ENCODE results near the gene THRAP3.
"Not testable (repeated sequence)": the region's sequence is repeated elsewhere in the genome, so short reads cannot be mapped to it uniquely, and the experiment has no call there.

THRAP3 gene

GRCh38 chr1:36207339-36207738 lies 16.9 kb upstream of the THRAP3 start:
- Histone ChIP-seq H3K4me1 (ENCODE audit: control insufficient read depth, insufficient read depth, low read length, poor library complexity, severe bottlenecking) (no peaks in the 10 kb centered on the region), H3K27ac (ENCODE audit: insufficient read depth, low read length, poor library complexity, severe bottlenecking) (no peak overlapping the region), H3K36me3 (ENCODE audit: control insufficient read depth, insufficient read depth, low read length) (no peaks in the 10 kb centered on the region), H3K9me3 (ENCODE audit: control insufficient read depth, low read length) (no peaks in the 10 kb centered on the region), H3K27me3 (replicated peaks; ENCODE audit: control insufficient read depth, insufficient read depth, low read length, poor library complexity, severe bottlenecking) (no peaks in the 10 kb centered on the region), H3K4me3 (ENCODE audit: insufficient read depth, low read depth, low read length, poor library complexity, severe bottlenecking) (no peak overlapping the region)
- DNase-seq: no peak

- no peak for DNase-seq
- Histone ChIP-seq H3K27me3 (replicated peaks; ENCODE audit: control insufficient read depth, insufficient read depth, low read length, poor library complexity, severe bottlenecking) (no peaks in the 10 kb centered on the region), H3K36me3 (ENCODE audit: control insufficient read depth, insufficient read depth, low read length) (no peaks in the 10 kb centered on the region), H3K4me1 (ENCODE audit: control insufficient read depth, insufficient read depth, low read length, poor library complexity, severe bottlenecking) (no peaks in the 10 kb centered on the region), H3K27ac (ENCODE audit: insufficient read depth, low read length, poor library complexity, severe bottlenecking) (no peak overlapping the region), H3K9me3 (ENCODE audit: control insufficient read depth, low read length) (no peaks in the 10 kb centered on the region), H3K4me3 (ENCODE audit: insufficient read depth, low read depth, low read length, poor library complexity, severe bottlenecking) (no peak overlapping the region)
Observed at GRCh38 chr1:36208978-36209703, 15.1 kb upstream of the THRAP3 start.

GRCh38 chr1:36211307-36211706 lies 12.9 kb upstream of the THRAP3 start:
- H3K4me1 ChIP-seq (ENCODE audit: control insufficient read depth, insufficient read depth, low read length, poor library complexity, severe bottlenecking): no peaks in the 10 kb centered on the region
- no peak for DNase-seq
- no peaks in the 10 kb centered on the region for H3K9me3 ChIP-seq (ENCODE audit: control insufficient read depth, low read length)
- no peaks in the 10 kb centered on the region for H3K27me3 ChIP-seq (replicated peaks; ENCODE audit: control insufficient read depth, insufficient read depth, low read length, poor library complexity, severe bottlenecking)
- no peaks in the 10 kb centered on the region for H3K36me3 ChIP-seq (ENCODE audit: control insufficient read depth, insufficient read depth, low read length)
- H3K27ac ChIP-seq (ENCODE audit: insufficient read depth, low read length, poor library complexity, severe bottlenecking): no peak overlapping the region
- H3K4me3 ChIP-seq (ENCODE audit: insufficient read depth, low read depth, low read length, poor library complexity, severe bottlenecking): no peak overlapping the region

DNA sequence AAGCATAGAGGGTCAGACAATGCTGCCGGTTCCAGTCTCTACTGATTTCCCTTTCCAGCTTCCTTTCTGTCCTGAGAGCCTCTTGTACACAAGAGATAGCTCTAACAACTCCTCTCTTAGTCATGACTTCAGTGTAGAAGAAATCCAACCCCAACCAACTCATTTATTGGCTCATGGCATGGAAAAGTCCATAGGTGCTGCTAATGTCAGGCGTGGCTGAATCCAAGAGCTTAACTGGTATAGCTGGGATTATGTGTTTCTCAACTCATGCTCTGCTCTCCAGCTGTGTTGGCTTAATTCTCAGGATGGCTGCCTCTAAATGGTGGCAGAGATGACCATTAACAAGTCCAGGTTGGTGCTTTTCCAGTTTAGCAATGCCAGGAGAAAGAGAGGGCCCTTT lies 12.4 kb upstream of the THRAP3 start:
- Histone ChIP-seq H3K27ac (ENCODE audit: insufficient read depth, low read length, poor library complexity, severe bottlenecking) (no peak overlapping the region), H3K27me3 (replicated peaks; ENCODE audit: control insufficient read depth, insufficient read depth, low read length, poor library complexity, severe bottlenecking) (no peaks in the 10 kb centered on the region), H3K9me3 (ENCODE audit: control insufficient read depth, low read length) (no peaks in the 10 kb centered on the region), H3K36me3 (ENCODE audit: control insufficient read depth, insufficient read depth, low read length) (no peaks in the 10 kb centered on the region), H3K4me1 (ENCODE audit: control insufficient read depth, insufficient read depth, low read length, poor library complexity, severe bottlenecking) (no peaks in the 10 kb centered on the region), H3K4me3 (ENCODE audit: insufficient read depth, low read depth, low read length, poor library complexity, severe bottlenecking) (no peak overlapping the region)
- DNase-seq: no peak

- no peak overlapping the region for H3K27ac ChIP-seq (ENCODE audit: insufficient read depth, low read length, poor library complexity, severe bottlenecking)
- no peak overlapping the region for H3K4me3 ChIP-seq (ENCODE audit: insufficient read depth, low read depth, low read length, poor library complexity, severe bottlenecking)
- H3K36me3 ChIP-seq (ENCODE audit: control insufficient read depth, insufficient read depth, low read length): no peaks in the 10 kb centered on the region
- no peaks in the 10 kb centered on the region for H3K27me3 ChIP-seq (replicated peaks; ENCODE audit: control insufficient read depth, insufficient read depth, low read length, poor library complexity, severe bottlenecking)
- H3K4me1 ChIP-seq (ENCODE audit: control insufficient read depth, insufficient read depth, low read length, poor library complexity, severe bottlenecking): no peaks in the 10 kb centered on the region
- no peaks in the 10 kb centered on the region for H3K9me3 ChIP-seq (ENCODE audit: control insufficient read depth, low read length)
- DNase-seq: no peak
Observed at GRCh38 chr1:36212782-36213181, 11.5 kb upstream of the THRAP3 start.

DNA sequence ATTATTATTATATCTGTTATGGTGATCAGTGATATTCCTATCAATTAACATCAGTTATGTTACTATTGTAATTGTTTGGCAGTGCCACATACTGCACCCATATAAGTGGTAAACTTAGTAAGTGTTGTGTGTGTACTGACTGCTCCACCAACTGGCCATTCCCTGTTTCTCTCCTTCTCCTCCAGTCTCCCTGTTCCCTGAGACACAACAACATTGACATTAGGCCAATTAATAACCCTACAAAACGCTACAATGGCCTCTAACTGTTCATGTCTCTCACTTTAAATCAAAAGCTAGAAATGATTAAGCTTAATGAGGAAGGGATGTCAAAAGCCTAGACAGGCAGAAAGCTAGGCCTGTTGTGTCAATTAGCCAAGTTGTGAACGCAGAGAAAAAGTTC lies 6.6 kb upstream of the THRAP3 start:
- H3K9me3 ChIP-seq (ENCODE audit: control insufficient read depth, low read length): no peaks in the 10 kb centered on the region
- no peak overlapping the region for H3K4me3 ChIP-seq (ENCODE audit: insufficient read depth, low read depth, low read length, poor library complexity, severe bottlenecking)
- H3K27ac ChIP-seq (ENCODE audit: insufficient read depth, low read length, poor library complexity, severe bottlenecking): no peak overlapping the region
- H3K4me1 ChIP-seq (ENCODE audit: control insufficient read depth, insufficient read depth, low read length, poor library complexity, severe bottlenecking): peaks cover 3% of the 10 kb centered on the region
- no peaks in the 10 kb centered on the region for H3K36me3 ChIP-seq (ENCODE audit: control insufficient read depth, insufficient read depth, low read length)
- DNase-seq: no peak
- H3K27me3 ChIP-seq (replicated peaks; ENCODE audit: control insufficient read depth, insufficient read depth, low read length, poor library complexity, severe bottlenecking): no peaks in the 10 kb centered on the region

GRCh38 chr1:36221901-36222300 lies 2.3 kb upstream of the THRAP3 start:
- not testable (repeated sequence) for H3K4me3 ChIP-seq (ENCODE audit: insufficient read depth, low read depth, low read length, poor library complexity, severe bottlenecking); H3K27me3 ChIP-seq (replicated peaks; ENCODE audit: control insufficient read depth, insufficient read depth, low read length, poor library complexity, severe bottlenecking); H3K36me3 ChIP-seq (ENCODE audit: control insufficient read depth, insufficient read depth, low read length); H3K9me3 ChIP-seq (ENCODE audit: control insufficient read depth, low read length); H3K27ac ChIP-seq (ENCODE audit: insufficient read depth, low read length, poor library complexity, severe bottlenecking); DNase-seq
- H3K4me1 ChIP-seq (ENCODE audit: control insufficient read depth, insufficient read depth, low read length, poor library complexity, severe bottlenecking): peaks cover 32% of the 10 kb centered on the region

DNA sequence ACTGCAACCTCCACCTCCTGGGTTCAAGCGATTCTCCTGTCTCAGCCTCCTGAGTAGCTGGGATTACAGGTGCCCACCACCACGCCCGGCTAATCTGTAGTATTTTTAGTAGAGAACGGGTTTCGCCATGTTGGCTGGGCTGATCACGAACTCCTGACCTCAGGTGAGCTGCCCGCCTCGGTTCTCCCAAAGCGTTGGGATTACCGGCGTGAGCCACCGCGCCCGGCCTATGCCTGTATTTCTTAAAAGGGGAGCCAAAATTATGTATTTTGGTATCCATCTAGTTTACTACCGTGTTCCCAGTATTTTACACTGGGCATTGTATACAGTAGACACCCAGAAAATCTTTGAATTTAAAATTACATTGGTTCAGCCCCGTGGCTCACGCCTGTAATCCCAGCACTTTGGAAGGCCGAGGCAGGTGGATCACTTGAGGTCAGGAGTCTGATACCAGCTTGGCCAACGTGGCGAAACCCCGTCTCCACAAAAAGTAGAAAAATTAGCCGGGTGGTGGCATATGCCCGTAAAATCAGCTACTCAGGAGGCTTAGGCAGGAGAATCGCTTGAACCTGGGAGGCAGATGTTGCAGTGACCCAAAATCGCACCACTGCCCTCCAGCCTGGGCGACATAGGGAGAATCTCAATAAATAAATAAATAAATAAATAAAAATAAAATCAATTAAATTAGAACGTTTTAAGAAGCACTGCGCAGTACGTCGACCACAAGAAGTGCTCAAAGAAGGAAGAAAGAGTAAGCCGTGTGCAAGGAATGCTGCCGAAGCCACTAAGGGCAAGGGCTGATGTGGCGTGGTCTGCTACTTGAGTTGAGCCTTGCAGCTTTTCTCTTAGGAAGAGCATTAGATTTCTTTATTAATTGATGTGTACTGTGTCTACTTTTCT lies 1.5 kb upstream of the THRAP3 start:
- H3K36me3 ChIP-seq (ENCODE audit: control insufficient read depth, insufficient read depth, low read length): peaks cover 4% of the 10 kb centered on the region
- H3K27me3 ChIP-seq (replicated peaks; ENCODE audit: control insufficient read depth, insufficient read depth, low read length, poor library complexity, severe bottlenecking): no peaks in the 10 kb centered on the region
- H3K27ac ChIP-seq (ENCODE audit: insufficient read depth, low read length, poor library complexity, severe bottlenecking): peak overlapping the region; percentile 100
- H3K9me3 ChIP-seq (ENCODE audit: control insufficient read depth, low read length): no peaks in the 10 kb centered on the region
- peak overlapping the region; percentile 66 for H3K4me3 ChIP-seq (ENCODE audit: insufficient read depth, low read depth, low read length, poor library complexity, severe bottlenecking)
- DNase-seq: no peak
- H3K4me1 ChIP-seq (ENCODE audit: control insufficient read depth, insufficient read depth, low read length, poor library complexity, severe bottlenecking): peaks cover 33% of the 10 kb centered on the region

GRCh38 chr1:36223381-36223995 lies 755 bp upstream of the THRAP3 start:
- Histone ChIP-seq H3K9me3 (ENCODE audit: control insufficient read depth, low read length) (no peaks in the 10 kb centered on the region), H3K36me3 (ENCODE audit: control insufficient read depth, insufficient read depth, low read length) (peaks cover 10% of the 10 kb centered on the region), H3K4me3 (ENCODE audit: insufficient read depth, low read depth, low read length, poor library complexity, severe bottlenecking) (peak overlapping the region; percentile 66), H3K4me1 (ENCODE audit: control insufficient read depth, insufficient read depth, low read length, poor library complexity, severe bottlenecking) (peaks cover 33% of the 10 kb centered on the region), H3K27me3 (replicated peaks; ENCODE audit: control insufficient read depth, insufficient read depth, low read length, poor library complexity, severe bottlenecking) (no peaks in the 10 kb centered on the region), H3K27ac (ENCODE audit: insufficient read depth, low read length, poor library complexity, severe bottlenecking) (peak overlapping the region; percentile 100)
- DNase-seq: peak in 1 of 3 donors; percentile 21

Measured in effector memory CD4-positive, alpha-beta T cell (primary cell).